Endodermal cell (in vitro differentiated cells): Measurements from ENCODE around the gene SEPTIN7. TPM values are rescaled to one million over a fixed set of nuclear protein-coding genes. Genes with fewer than 3 reads are reported as not detected.

Source experiments
- DNase-seq: peaks from one replicate; pipeline ENCODE4 v3.0.0-alpha.2; 2017
- H3K27ac ChIP-seq: 2 replicates; pipeline ENCODE4 v1.5.1; 2013; ENCODE audit warnings: mild to moderate bottlenecking, low read depth, low read length, moderate library complexity
- H3K27me3 ChIP-seq: 2 replicates; pipeline ENCODE4 v1.6.1; 2013; ENCODE audit warnings: mild to moderate bottlenecking, low read length, moderate library complexity; ENCODE audit not compliant: insufficient read depth, control insufficient read depth, poor library complexity, severe bottlenecking
- H3K36me3 ChIP-seq: 2 replicates; pipeline ENCODE4 v1.7.0; 2013; ENCODE audit warnings: mild to moderate bottlenecking, low read length, moderate library complexity; ENCODE audit not compliant: control insufficient read depth, insufficient read depth
- H3K4me1 ChIP-seq: one replicate; pipeline ENCODE4 v1.7.0; 2013; ENCODE audit warnings: low read length; ENCODE audit not compliant: control insufficient read depth, insufficient read depth
- H3K4me3 ChIP-seq: 2 replicates; pipeline ENCODE4 v1.5.1; 2013; ENCODE audit warnings: mild to moderate bottlenecking, low read length, moderate library complexity
- H3K9ac ChIP-seq: 2 replicates; pipeline ENCODE4 v1.6.1; 2013; ENCODE audit warnings: mild to moderate bottlenecking, low read length, moderate library complexity; ENCODE audit not compliant: poor library complexity, severe bottlenecking; ENCODE audit errors: extremely low read depth
- H3K9me3 ChIP-seq: 2 replicates; pipeline ENCODE4 v1.6.1; 2013; ENCODE audit warnings: mild to moderate bottlenecking, low read length, moderate library complexity; ENCODE audit not compliant: control insufficient read depth
- H3K27ac Mint-ChIP-seq: 2 replicates; pipeline ENCODE4 v1.8.0; 2020; ENCODE audit warnings: mixed read lengths
- H3K27me3 Mint-ChIP-seq: 2 replicates; pipeline ENCODE4 v1.8.0; 2021; ENCODE audit warnings: mild to moderate bottlenecking, mixed read lengths; ENCODE audit not compliant: insufficient read depth
- H3K36me3 Mint-ChIP-seq: 2 replicates; pipeline ENCODE4 v1.8.0; 2020; ENCODE audit warnings: low read depth, mixed read lengths
- H3K4me1 Mint-ChIP-seq: 2 replicates; pipeline ENCODE4 v1.8.0; 2020; ENCODE audit warnings: mixed read lengths
- H3K4me3 Mint-ChIP-seq: 2 replicates; pipeline ENCODE4 v1.8.0; 2020; ENCODE audit warnings: mild to moderate bottlenecking, moderate library complexity, mixed read lengths
- H3K9me3 Mint-ChIP-seq: 2 replicates; pipeline ENCODE4 v1.8.0; 2020; ENCODE audit warnings: mild to moderate bottlenecking, mixed read lengths
- CTCF ChIP-seq: fragments of 200-600 bp; sonication (generic); conservative IDR thresholded peaks from 2 replicates; pipeline ENCODE4 v1.5.0; 2021; ENCODE audit warnings: antibody characterized with exemption, mild to moderate bottlenecking
- WGBS, 2 experiments: methylation state at CpG; one replicate each; pipeline versions ENCODE4 v1.1.5 to v1.1.7; 2013; ENCODE audit warnings: missing lambda C conversion rate in 2 of 2, mixed read lengths in 1 of 2; ENCODE audit not compliant: insufficient coverage in 1 of 2, insufficient read length in 1 of 2; 5-methylcytosine and 5-hydroxymethylcytosine counted together
- total RNA-seq, 2 donors: library from RNA; stranded (reverse); fragmentation: NEBNext Ultra II Directional in 1 of 2; extraction: Animal tissue kit (Norgen Biotek cat#: 25700) in 1 of 2; gene quantifications; 2 replicates in 1 of 2; 3 replicates in 1 of 2; pipeline ENCODE4 v1.2.1, GENCODE V29; 2021

The SEPTIN7 gene
- total RNA-seq, 2 donors from 2014 or later: 206 to 216 TPM

GRCh38 chr7:35780070-35780469, 20.8 kb upstream of the SEPTIN7 start:
- DNase-seq: no peak
- Histone ChIP-seq H3K9ac (no peak overlapping the region), H3K4me3 (no peak overlapping the region), H3K36me3 (no peaks in the 10 kb centered on the region), H3K27me3 (no peaks in the 10 kb centered on the region), H3K4me1 (peaks cover 6% of the 10 kb centered on the region), H3K27ac (no peak overlapping the region), H3K9me3 (no peaks in the 10 kb centered on the region)
- H3K36me3 Mint-ChIP-seq: no peaks in the 10 kb centered on the region
- peaks cover 11% of the 10 kb centered on the region for H3K4me1 Mint-ChIP-seq
- H3K27me3 Mint-ChIP-seq: no peaks in the 10 kb centered on the region
- WGBS, 2 experiments: 92 to 100% methylated on average over 1 of the region's 1 CpG
- H3K9me3 Mint-ChIP-seq: no peaks in the 10 kb centered on the region
- no peak for TF ChIP-seq CTCF
- no peak overlapping the region for H3K4me3 Mint-ChIP-seq
- H3K27ac Mint-ChIP-seq: no peak overlapping the region

DNA sequence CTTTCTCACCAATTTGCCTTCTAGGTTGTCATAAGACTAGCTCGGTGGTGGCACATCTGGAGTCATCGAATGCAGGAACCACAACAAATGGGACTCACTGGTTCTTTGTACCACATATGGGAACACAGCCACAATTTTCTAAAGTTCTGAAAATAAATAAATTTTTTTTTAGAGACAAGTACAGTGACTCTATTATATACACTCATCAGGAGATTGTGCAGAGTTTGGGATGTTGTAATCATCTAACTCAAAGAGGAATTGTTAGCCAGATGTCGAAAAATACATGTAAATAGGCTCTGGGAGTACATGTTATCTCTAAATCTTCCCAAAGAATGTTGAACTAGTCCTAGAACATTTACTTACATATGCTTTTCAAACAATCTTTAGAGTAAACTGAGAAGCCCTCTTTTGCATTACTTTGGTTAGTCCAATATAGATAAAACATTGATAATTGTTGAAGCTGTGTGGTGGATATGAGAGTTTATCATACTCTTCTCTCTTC, 19.6 kb upstream of the SEPTIN7 start:
- no peaks in the 10 kb centered on the region for H3K9me3 Mint-ChIP-seq
- H3K27ac Mint-ChIP-seq: no peak overlapping the region
- Histone ChIP-seq H3K9me3 (no peaks in the 10 kb centered on the region), H3K27me3 (no peaks in the 10 kb centered on the region), H3K36me3 (no peaks in the 10 kb centered on the region), H3K27ac (no peak overlapping the region), H3K4me3 (no peak overlapping the region), H3K4me1 (peaks cover 10% of the 10 kb centered on the region), H3K9ac (no peak overlapping the region)
- H3K4me3 Mint-ChIP-seq: no peak overlapping the region
- no peaks in the 10 kb centered on the region for H3K27me3 Mint-ChIP-seq
- DNase-seq: no peak
- H3K36me3 Mint-ChIP-seq: no peaks in the 10 kb centered on the region
- WGBS, 2 experiments: 97 to 98% methylated on average over 3 of the region's 3 CpGs
- peaks cover 15% of the 10 kb centered on the region for H3K4me1 Mint-ChIP-seq
- TF ChIP-seq CTCF: no peak

DNA sequence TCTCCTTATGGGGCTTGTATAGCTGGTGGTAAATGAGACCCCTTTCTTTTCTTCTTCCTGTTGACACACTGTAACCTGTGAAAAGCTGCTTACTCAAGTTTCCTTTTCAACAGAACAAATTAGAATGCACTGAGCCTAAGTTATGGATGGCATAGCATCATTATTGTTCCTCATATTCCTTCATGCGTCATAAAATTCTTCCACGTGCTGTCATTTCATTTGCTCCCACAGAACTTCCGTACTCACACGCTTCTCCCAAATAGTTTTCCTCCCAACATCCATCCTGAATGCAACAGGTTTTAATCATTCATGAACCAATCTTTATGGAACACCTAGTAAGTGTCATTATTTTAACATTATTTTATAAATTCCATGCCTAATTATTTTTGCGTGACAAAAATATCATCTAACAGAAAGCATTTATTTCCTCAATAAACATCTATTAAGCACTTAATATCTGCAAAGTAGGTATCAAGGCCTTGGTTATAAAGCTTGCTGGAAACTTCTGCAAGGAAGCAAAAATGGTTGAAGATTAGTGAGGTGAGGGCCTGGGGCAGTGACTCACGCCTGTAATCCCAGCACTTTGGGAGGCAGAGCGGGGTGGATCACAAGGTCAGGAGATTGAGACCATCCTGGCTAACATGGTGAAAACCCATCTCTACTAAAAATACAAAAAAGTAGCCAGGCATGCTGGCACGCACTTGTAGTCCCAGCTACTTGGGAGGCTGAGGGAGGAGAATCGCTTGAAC, 18.9 kb upstream of the SEPTIN7 start:
- no peaks in the 10 kb centered on the region for H3K36me3 ChIP-seq
- H3K9me3 Mint-ChIP-seq: no peaks in the 10 kb centered on the region
- H3K36me3 Mint-ChIP-seq: no peaks in the 10 kb centered on the region
- H3K4me3 ChIP-seq: no peak overlapping the region
- peaks cover 10% of the 10 kb centered on the region for H3K4me1 ChIP-seq
- 82 to 94% methylated on average over 3 to 9 of the region's 9 CpGs for WGBS, 2 experiments
- no peak overlapping the region for H3K9ac ChIP-seq
- no peaks in the 10 kb centered on the region for H3K9me3 ChIP-seq
- no peaks in the 10 kb centered on the region for H3K27me3 Mint-ChIP-seq
- DNase-seq: no peak
- no peak overlapping the region for H3K27ac ChIP-seq
- TF ChIP-seq CTCF: no peak
- H3K4me1 Mint-ChIP-seq: peaks cover 15% of the 10 kb centered on the region
- no peak overlapping the region for H3K27ac Mint-ChIP-seq
- no peaks in the 10 kb centered on the region for H3K27me3 ChIP-seq
- no peak overlapping the region for H3K4me3 Mint-ChIP-seq
